Measurements from ENCODE around the gene MAGEA10. TPM values are rescaled to one million over a fixed set of nuclear protein-coding genes. Genes with fewer than 3 reads are reported as not detected.
"Not testable (repeated sequence)": the region's sequence is repeated elsewhere in the genome, so short reads cannot be mapped to it uniquely, and the experiment has no call there.

Gene MAGEA10
- total RNA-seq, 4 donors from 2014 or later = not detected

GRCh38 chrX:152131525-152131924, 6.9 kb downstream of the MAGEA10 start:
- Histone ChIP-seq H3K4me3 (no peak overlapping the region), H3K9me3 (no peaks in the 10 kb centered on the region), H3K36me3 (no peaks in the 10 kb centered on the region), H3K27ac (no peak overlapping the region), H3K4me1 (no peaks in the 10 kb centered on the region), H3K27me3 (no peaks in the 10 kb centered on the region)
- no peak for DNase-seq
- TF ChIP-seq POLR2A (IDR thresholded peaks at IDR 0.05) (no peak), CTCF (IDR thresholded peaks at IDR 0.05) (no peak)
- intact Hi-C loops (cut with DNase I; ENCODE audit: low total_unique reads) = no loop called here

GRCh38 chrX:152129069-152129844, 9.1 kb downstream of the MAGEA10 start:
- H3K4me1 ChIP-seq; H3K9me3 ChIP-seq; H3K27ac ChIP-seq; DNase-seq; H3K27me3 ChIP-seq; H3K4me3 ChIP-seq; H3K36me3 ChIP-seq; intact Hi-C loops (cut with DNase I; ENCODE audit: low total_unique reads): not testable (repeated sequence)

- no peak overlapping the region for H3K27ac ChIP-seq
- DNase-seq = no peak
- H3K4me3 ChIP-seq = no peak overlapping the region
- H3K27me3 ChIP-seq = no peaks in the 10 kb centered on the region
- no peaks in the 10 kb centered on the region for H3K9me3 ChIP-seq
- H3K4me1 ChIP-seq = no peaks in the 10 kb centered on the region
- H3K36me3 ChIP-seq = no peaks in the 10 kb centered on the region
- TF ChIP-seq CTCF (IDR thresholded peaks at IDR 0.05) (no peak), POLR2A (IDR thresholded peaks at IDR 0.05) (no peak)
- intact Hi-C loops (cut with DNase I; ENCODE audit: low total_unique reads) = no loop called here
Measured at GRCh38 chrX:152117305-152117704, 21.1 kb downstream of the MAGEA10 start.

GRCh38 chrX:152108527-152108926, 29.9 kb downstream of the MAGEA10 start:
- intact Hi-C loops (cut with DNase I; ENCODE audit: low total_unique reads) = no loop called here

GRCh38 chrX:152103866-152104265, 34.5 kb downstream of the MAGEA10 start:
- TF ChIP-seq POLR2A (IDR thresholded peaks at IDR 0.05) = no peak
- no peak for TF ChIP-seq CTCF (IDR thresholded peaks at IDR 0.05)
- no peaks in the 10 kb centered on the region for H3K27me3 ChIP-seq
- H3K9me3 ChIP-seq = no peaks in the 10 kb centered on the region
- intact Hi-C loops (cut with DNase I; ENCODE audit: low total_unique reads) = no loop called here
- H3K27ac ChIP-seq = no peak overlapping the region
- no peak for DNase-seq
- H3K4me1 ChIP-seq = no peaks in the 10 kb centered on the region
- no peaks in the 10 kb centered on the region for H3K36me3 ChIP-seq
- no peak overlapping the region for H3K4me3 ChIP-seq

More at GRCh38 chrX:152108527-152108926, 29.9 kb downstream of the MAGEA10 start:
- TF ChIP-seq POLR2A (IDR thresholded peaks at IDR 0.05) (no peak), CTCF (IDR thresholded peaks at IDR 0.05) (no peak)
- Histone ChIP-seq H3K36me3 (no peaks in the 10 kb centered on the region), H3K4me3 (no peak overlapping the region), H3K27me3 (no peaks in the 10 kb centered on the region), H3K9me3 (no peaks in the 10 kb centered on the region), H3K4me1 (no peaks in the 10 kb centered on the region), H3K27ac (no peak overlapping the region)
- no peak for DNase-seq
